Measurements from ENCODE around the gene PGM2L1. TPM values are rescaled to one million over a fixed set of nuclear protein-coding genes. Genes with fewer than 3 reads are reported as not detected.

The PGM2L1 gene
- total RNA-seq, 1 experiment from 2014 or later: 33.1 TPM

GRCh38 chr11:74321487-74322188 lies 76.6 kb downstream of the PGM2L1 start:
- peak; percentile 34; the same call in 1 of the 2 replicates for ATAC-seq
- intact Hi-C loops (cut with micrococcal nuclease; ENCODE audit: unreplicated experiment): no loop called here
- no peak overlapping the region for H3K27ac ChIP-seq (ENCODE audit: low read length)

GRCh38 chr11:74320538-74320937 lies 77.7 kb downstream of the PGM2L1 start:
- Histone ChIP-seq H3K4me3 (ENCODE audit: low read depth in 2 of 2, low read length in 2 of 2) (no peak overlapping the region), H3K27me3 (ENCODE audit: control insufficient read depth, insufficient read depth, low read length) (no peaks in the 10 kb centered on the region), H3K36me3 (ENCODE audit: control insufficient read depth, insufficient read depth, low read length) (no peaks in the 10 kb centered on the region), H3K27ac (ENCODE audit: low read length) (no peak overlapping the region), H3K4me1 (ENCODE audit: control insufficient read depth, insufficient read depth, low read length) (no peaks in the 10 kb centered on the region), H3K9me3 (ENCODE audit: control insufficient read depth, insufficient read depth, low read depth, low read length) (peaks cover 3% of the 10 kb centered on the region; the same call in 1 of the 2 replicates)
- DNase-seq (ENCODE audit: low read depth, low spot score) (no peak), ATAC-seq (no peak)
- ChIA-PET POLR2A (no interaction called here), CTCF (interaction anchor here (2.2 kb wide), 1 partner anchor 65 kb away, joined by 8 read pairs; no protein-coding TSS in a partner anchor)
- in situ Hi-C loops (cut with HindIII; ENCODE audit: low pct_unique_long_range_greater_than_20kb, low sequenced_read_pairs): no loop called here
- no TSS peak for BruUV-seq (replicated peaks)
- intact Hi-C loops (cut with micrococcal nuclease; ENCODE audit: unreplicated experiment): no loop called here
- TF ChIP-seq TCF7L2 (IDR thresholded peaks at IDR 0.05; ENCODE audit: low read depth, low read length): no peak
- TF ChIP-seq POLR2AphosphoS5 (IDR thresholded peaks at IDR 0.05; ENCODE audit: low read depth, low read length): no peak
- no peak for TF ChIP-seq SIN3A (IDR thresholded peaks at IDR 0.05; ENCODE audit: borderline replicate concordance, insufficient read depth, low read depth, low read length)
- TF ChIP-seq CTCF (IDR thresholded peaks at IDR 0.05): no peak

More at GRCh38 chr11:74321487-74322188, 76.6 kb downstream of the PGM2L1 start:
- Histone ChIP-seq H3K4me3 (ENCODE audit: low read depth in 2 of 2, low read length in 2 of 2) (no peak overlapping the region), H3K4me1 (ENCODE audit: control insufficient read depth, insufficient read depth, low read length) (no peaks in the 10 kb centered on the region), H3K27me3 (ENCODE audit: control insufficient read depth, insufficient read depth, low read length) (no peaks in the 10 kb centered on the region), H3K36me3 (ENCODE audit: control insufficient read depth, insufficient read depth, low read length) (no peaks in the 10 kb centered on the region), H3K9me3 (ENCODE audit: control insufficient read depth, insufficient read depth, low read depth, low read length) (peaks cover 3% of the 10 kb centered on the region; the same call in 1 of the 2 replicates)
- no peak for DNase-seq (ENCODE audit: low read depth, low spot score)
- peak; percentile 81 for TF ChIP-seq CTCF (IDR thresholded peaks at IDR 0.05)
- TF ChIP-seq SIN3A (IDR thresholded peaks at IDR 0.05; ENCODE audit: borderline replicate concordance, insufficient read depth, low read depth, low read length): no peak
- ChIA-PET CTCF (interaction anchor here (1.0 to 2.2 kb wide), 2 partner anchors 66 to 126 kb away, joined by 5 to 8 read pairs; no protein-coding TSS in a partner anchor), POLR2A (interaction anchor here (0.6 kb wide), 1 partner anchor 22 kb away, joined by 3 read pairs; no protein-coding TSS in a partner anchor)
- BruUV-seq (replicated peaks): no TSS peak
- in situ Hi-C loops (cut with HindIII; ENCODE audit: low pct_unique_long_range_greater_than_20kb, low sequenced_read_pairs): no loop called here

GRCh38 chr11:74319139-74319816 lies 79.0 kb downstream of the PGM2L1 start:
- ATAC-seq: peak; percentile 73; the same call in 1 of the 2 replicates

More at GRCh38 chr11:74319139-74319816, 79.0 kb downstream of the PGM2L1 start:
- Histone ChIP-seq H3K36me3 (ENCODE audit: control insufficient read depth, insufficient read depth, low read length) (no peaks in the 10 kb centered on the region), H3K4me3 (ENCODE audit: low read depth in 2 of 2, low read length in 2 of 2) (no peak overlapping the region), H3K9me3 (ENCODE audit: control insufficient read depth, insufficient read depth, low read depth, low read length) (peaks cover 3% of the 10 kb centered on the region; the same call in 1 of the 2 replicates), H3K27ac (ENCODE audit: low read length) (no peak overlapping the region), H3K4me1 (ENCODE audit: control insufficient read depth, insufficient read depth, low read length) (no peaks in the 10 kb centered on the region), H3K27me3 (ENCODE audit: control insufficient read depth, insufficient read depth, low read length) (no peaks in the 10 kb centered on the region)
- no TSS peak for BruUV-seq (replicated peaks)
- DNase-seq (ENCODE audit: low read depth, low spot score): peak; percentile 78
- ChIA-PET CTCF (interaction anchor here (0.5 kb wide), 1 partner anchor 125 kb away, joined by 3 read pairs; no protein-coding TSS in a partner anchor), POLR2A (no interaction called here)
- in situ Hi-C loops (cut with HindIII; ENCODE audit: low pct_unique_long_range_greater_than_20kb, low sequenced_read_pairs): no loop called here
- no peak for TF ChIP-seq POLR2AphosphoS5 (IDR thresholded peaks at IDR 0.05; ENCODE audit: low read depth, low read length)
- no peak for TF ChIP-seq TCF7L2 (IDR thresholded peaks at IDR 0.05; ENCODE audit: low read depth, low read length)
- TF ChIP-seq CTCF (IDR thresholded peaks at IDR 0.05): no peak
- TF ChIP-seq SIN3A (IDR thresholded peaks at IDR 0.05; ENCODE audit: borderline replicate concordance, insufficient read depth, low read depth, low read length): no peak
- no peak for TF ChIP-seq REST (IDR thresholded peaks at IDR 0.05; ENCODE audit: insufficient read depth in 1 of 2, low read depth in 2 of 2, low read length in 1 of 2)
- intact Hi-C loops (cut with micrococcal nuclease; ENCODE audit: unreplicated experiment): no loop called here
